ENCODE results near the gene NKX1-2. TPM values are rescaled to one million over a fixed set of nuclear protein-coding genes. Genes with fewer than 3 reads are reported as not detected.

NKX1-2 gene
- total RNA-seq, 1 experiment from 2014 or later: not detected

DNA sequence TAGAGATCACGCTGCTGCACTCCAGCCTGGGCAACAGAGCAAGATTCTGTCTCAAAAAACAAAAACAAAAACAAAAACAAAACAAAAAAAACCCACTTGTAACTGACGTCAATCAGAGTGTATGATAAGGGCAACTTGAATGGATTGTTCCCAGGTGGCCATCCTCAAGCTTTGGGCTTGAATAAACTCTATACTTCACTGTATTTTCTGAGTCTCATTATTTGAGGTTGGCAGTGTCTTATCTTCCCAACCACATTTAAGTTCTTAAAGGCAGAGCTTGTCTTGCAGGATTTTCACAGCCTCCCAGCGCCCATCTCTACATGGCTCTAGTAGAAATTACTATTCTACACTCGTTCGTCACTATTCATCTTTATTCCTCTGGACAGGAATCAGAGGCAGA is 26.0 kb downstream of the NKX1-2 start:
- POLR2A ChIA-PET (ENCODE audit: low non-redundant PET): no interaction called here

GRCh38 chr10:124422742-124423141 is 27.1 kb downstream of the NKX1-2 start:
- no peak for DNase-seq (ENCODE audit: low spot score)
- no peak overlapping the region for H3K4me3 ChIP-seq (ENCODE audit: low read depth, low read length, poor library complexity, severe bottlenecking)
- H3K27ac ChIP-seq (ENCODE audit: low read depth, low read length, poor library complexity, severe bottlenecking): no peak overlapping the region
- H3K27me3 ChIP-seq (replicated peaks; ENCODE audit: insufficient read depth, low read depth, low read length, poor library complexity): peaks cover 53% of the 10 kb centered on the region
- H3K4me1 ChIP-seq (ENCODE audit: insufficient read depth, low read length, poor library complexity, severe bottlenecking): no peaks in the 10 kb centered on the region
- intact Hi-C loops (cut with micrococcal nuclease; ENCODE audit: unreplicated experiment): no loop called here
- H3K9me3 ChIP-seq (ENCODE audit: low read depth, low read length, poor library complexity, severe bottlenecking): no peaks in the 10 kb centered on the region
- BruUV-seq (replicated peaks): no TSS peak
- no peaks in the 10 kb centered on the region for H3K36me3 ChIP-seq (ENCODE audit: insufficient read depth, low read length, poor library complexity, severe bottlenecking)
- TF ChIP-seq, protein P1, sequence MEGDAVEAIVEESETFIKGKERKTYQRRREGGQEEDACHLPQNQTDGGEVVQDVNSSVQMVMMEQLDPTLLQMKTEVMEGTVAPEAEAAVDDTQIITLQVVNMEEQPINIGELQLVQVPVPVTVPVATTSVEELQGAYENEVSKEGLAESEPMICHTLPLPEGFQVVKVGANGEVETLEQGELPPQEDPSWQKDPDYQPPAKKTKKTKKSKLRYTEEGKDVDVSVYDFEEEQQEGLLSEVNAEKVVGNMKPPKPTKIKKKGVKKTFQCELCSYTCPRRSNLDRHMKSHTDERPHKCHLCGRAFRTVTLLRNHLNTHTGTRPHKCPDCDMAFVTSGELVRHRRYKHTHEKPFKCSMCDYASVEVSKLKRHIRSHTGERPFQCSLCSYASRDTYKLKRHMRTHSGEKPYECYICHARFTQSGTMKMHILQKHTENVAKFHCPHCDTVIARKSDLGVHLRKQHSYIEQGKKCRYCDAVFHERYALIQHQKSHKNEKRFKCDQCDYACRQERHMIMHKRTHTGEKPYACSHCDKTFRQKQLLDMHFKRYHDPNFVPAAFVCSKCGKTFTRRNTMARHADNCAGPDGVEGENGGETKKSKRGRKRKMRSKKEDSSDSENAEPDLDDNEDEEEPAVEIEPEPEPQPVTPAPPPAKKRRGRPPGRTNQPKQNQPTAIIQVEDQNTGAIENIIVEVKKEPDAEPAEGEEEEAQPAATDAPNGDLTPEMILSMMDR (conservative IDR thresholded peaks at IDR 0.05; ENCODE audit: low read depth, low read length): no peak
- POLR2A ChIA-PET (ENCODE audit: low non-redundant PET): no interaction called here
- CTCF ChIA-PET: no interaction called here

More for the DNA sequence above, 26.0 kb downstream of the NKX1-2 start:
- intact Hi-C loops (cut with micrococcal nuclease; ENCODE audit: unreplicated experiment): no loop called here
- BruUV-seq (replicated peaks): no TSS peak
- TF ChIP-seq, protein P1 (conservative IDR thresholded peaks at IDR 0.05; ENCODE audit: low read depth, low read length): no peak
- no peak for TF ChIP-seq EZH2 (IDR thresholded peaks at IDR 0.05; ENCODE audit: borderline replicate concordance, low read depth, low read length, poor library complexity, severe bottlenecking)
- no peak for DNase-seq (ENCODE audit: low spot score)
- Histone ChIP-seq H3K27me3 (replicated peaks; ENCODE audit: insufficient read depth, low read depth, low read length, poor library complexity) (peaks cover 63% of the 10 kb centered on the region), H3K36me3 (ENCODE audit: insufficient read depth, low read length, poor library complexity, severe bottlenecking) (no peaks in the 10 kb centered on the region), H3K9me3 (ENCODE audit: low read depth, low read length, poor library complexity, severe bottlenecking) (no peaks in the 10 kb centered on the region), H3K4me1 (ENCODE audit: insufficient read depth, low read length, poor library complexity, severe bottlenecking) (no peaks in the 10 kb centered on the region), H3K27ac (ENCODE audit: low read depth, low read length, poor library complexity, severe bottlenecking) (no peak overlapping the region), H3K4me3 (ENCODE audit: low read depth, low read length, poor library complexity, severe bottlenecking) (no peak overlapping the region)
- CTCF ChIA-PET: no interaction called here

GRCh38 chr10:124420254-124420653 is 29.6 kb downstream of the NKX1-2 start:
- ChIA-PET CTCF (no interaction called here), POLR2A (ENCODE audit: low non-redundant PET) (no interaction called here)
- intact Hi-C loops (cut with micrococcal nuclease; ENCODE audit: unreplicated experiment): no loop called here
- no TSS peak for BruUV-seq (replicated peaks)
- no peak for TF ChIP-seq EZH2 (IDR thresholded peaks at IDR 0.05; ENCODE audit: borderline replicate concordance, low read depth, low read length, poor library complexity, severe bottlenecking)
- TF ChIP-seq, protein P1 (conservative IDR thresholded peaks at IDR 0.05; ENCODE audit: low read depth, low read length): no peak
- no peaks in the 10 kb centered on the region for H3K9me3 ChIP-seq (ENCODE audit: low read depth, low read length, poor library complexity, severe bottlenecking)
- H3K36me3 ChIP-seq (ENCODE audit: insufficient read depth, low read length, poor library complexity, severe bottlenecking): no peaks in the 10 kb centered on the region
- no peak overlapping the region for H3K4me3 ChIP-seq (ENCODE audit: low read depth, low read length, poor library complexity, severe bottlenecking)
- H3K4me1 ChIP-seq (ENCODE audit: insufficient read depth, low read length, poor library complexity, severe bottlenecking): no peaks in the 10 kb centered on the region
- no peak overlapping the region for H3K27ac ChIP-seq (ENCODE audit: low read depth, low read length, poor library complexity, severe bottlenecking)
- no peak for DNase-seq (ENCODE audit: low spot score)
- peaks cover 38% of the 10 kb centered on the region for H3K27me3 ChIP-seq (replicated peaks; ENCODE audit: insufficient read depth, low read depth, low read length, poor library complexity)
